PC-3 (cell line): ENCODE results near the gene MANF.

Source experiments
- EZH2 ChIP-seq: fragments of 300-600 bp; sonication (generic); IDR thresholded peaks from one replicate; pipeline ENCODE4 v1.6.1; 2017; ENCODE audit warnings: antibody characterized with exemption, mild to moderate bottlenecking, low read length; ENCODE audit not compliant: unreplicated experiment
- EZH2phosphoT487 ChIP-seq: fragments of 300-600 bp; sonication (generic); IDR thresholded peaks from 2 replicates; pipeline ENCODE4 v1.6.1; 2018; ENCODE audit warnings: mild to moderate bottlenecking, antibody characterized with exemption, low read length, borderline replicate concordance
- TF ChIP-seq, protein P1 (sequence below): fragments of 300-600 bp; sonication (generic); conservative IDR thresholded peaks from 2 replicates; pipeline ENCODE4 v1.5.1; 2017; ENCODE audit warnings: antibody characterized with exemption, low read depth, mild to moderate bottlenecking, low read length

DNA sequence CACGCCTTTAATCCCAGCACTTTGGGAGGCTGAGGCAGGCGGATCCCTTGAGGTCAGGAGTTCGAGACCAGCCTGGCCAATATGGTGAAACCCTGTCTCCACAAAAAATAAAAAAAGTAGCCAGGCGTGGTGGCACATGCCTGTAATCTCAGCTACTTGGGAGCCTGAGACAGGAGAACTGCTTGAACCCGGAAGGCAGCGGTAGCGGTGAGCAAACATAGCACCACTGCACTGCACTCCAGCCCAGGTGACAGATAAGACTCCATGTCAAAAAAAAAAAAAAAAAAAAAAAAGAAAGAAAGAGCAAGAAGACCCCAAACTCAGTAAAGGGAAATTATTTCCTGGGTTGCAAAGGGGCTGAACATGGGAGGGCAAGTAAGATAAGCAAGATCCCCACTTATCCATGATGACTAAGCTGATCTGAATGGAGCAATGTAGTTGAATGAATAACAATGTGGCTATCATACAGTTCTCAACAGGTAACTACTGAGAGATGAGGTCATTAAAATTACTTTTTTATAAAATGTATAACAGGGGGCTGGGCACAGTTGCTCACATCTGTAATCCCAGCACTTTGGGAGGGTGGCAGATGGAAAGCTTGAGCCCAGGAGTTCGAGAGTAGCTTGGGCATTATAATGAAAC is 52.0 kb downstream of the MANF start:
- TF ChIP-seq, protein P1, sequence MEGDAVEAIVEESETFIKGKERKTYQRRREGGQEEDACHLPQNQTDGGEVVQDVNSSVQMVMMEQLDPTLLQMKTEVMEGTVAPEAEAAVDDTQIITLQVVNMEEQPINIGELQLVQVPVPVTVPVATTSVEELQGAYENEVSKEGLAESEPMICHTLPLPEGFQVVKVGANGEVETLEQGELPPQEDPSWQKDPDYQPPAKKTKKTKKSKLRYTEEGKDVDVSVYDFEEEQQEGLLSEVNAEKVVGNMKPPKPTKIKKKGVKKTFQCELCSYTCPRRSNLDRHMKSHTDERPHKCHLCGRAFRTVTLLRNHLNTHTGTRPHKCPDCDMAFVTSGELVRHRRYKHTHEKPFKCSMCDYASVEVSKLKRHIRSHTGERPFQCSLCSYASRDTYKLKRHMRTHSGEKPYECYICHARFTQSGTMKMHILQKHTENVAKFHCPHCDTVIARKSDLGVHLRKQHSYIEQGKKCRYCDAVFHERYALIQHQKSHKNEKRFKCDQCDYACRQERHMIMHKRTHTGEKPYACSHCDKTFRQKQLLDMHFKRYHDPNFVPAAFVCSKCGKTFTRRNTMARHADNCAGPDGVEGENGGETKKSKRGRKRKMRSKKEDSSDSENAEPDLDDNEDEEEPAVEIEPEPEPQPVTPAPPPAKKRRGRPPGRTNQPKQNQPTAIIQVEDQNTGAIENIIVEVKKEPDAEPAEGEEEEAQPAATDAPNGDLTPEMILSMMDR: no peak
- TF ChIP-seq EZH2: no peak
- TF ChIP-seq EZH2phosphoT487: no peak
